Lower leg skin (tissue), 4 donors: ENCODE data around the gene SART1. TPM values are rescaled to one million over a fixed set of nuclear protein-coding genes. Genes with fewer than 3 reads are reported as not detected.
"Not testable (repeated sequence)": the region's sequence is repeated elsewhere in the genome, so short reads cannot be mapped to it uniquely, and the experiment has no call there.

Experiments used
- DNase-seq, 2 donors: peaks; one replicate each; pipeline ENCODE4 v3.0.0-alpha.2; 2019; ENCODE audit warnings: low spot score in 2 of 2
- H3K4me3 ChIP-seq: fragments of 200-600 bp; sonication (generic); 2 replicates; pipeline ENCODE4 v1.5.1; 2017; ENCODE audit warnings: mild to moderate bottlenecking, low read depth; ENCODE audit not compliant: poor library complexity, severe bottlenecking
- POLR2A ChIP-seq, 2 donors: fragments of 450-650 bp; IDR thresholded peaks; one replicate each; pipeline ENCODE4 v1.6.1; 2016 to 2017; ENCODE audit warnings: antibody characterized with exemption in 2 of 2, mild to moderate bottlenecking in 1 of 2, moderate library complexity in 1 of 2
- WGBS, 2 donors: methylation state at CpG; one replicate each; pipeline ENCODE4 v1.1.5; 2018; 5-methylcytosine and 5-hydroxymethylcytosine counted together
- intact Hi-C: fragments of 100-400 bp; cut with DNase I; formaldehyde crosslinking; loops from one replicate; pipeline ENCODE4 v1.15.0; 2023; ENCODE audit warnings: low total_unique reads
- total RNA-seq, 4 donors: library from RNA; depleted of rRNA; stranded (reverse); fragments of >200 nt; gene quantifications; one replicate each; pipeline ENCODE4 v1.1.0, GENCODE V29; 2016
- TF ChIP-seq, protein P1 (sequence below), 3 donors: fragments of 450-650 bp; IDR thresholded peaks; one replicate each; pipeline ENCODE4 v1.5.1; 2016; ENCODE audit warnings: antibody characterized with exemption in 3 of 3, mild to moderate bottlenecking in 3 of 3, moderate library complexity in 2 of 3

The SART1 gene
- total RNA-seq, 4 donors from 2014 or later: 35.0 to 73.5 (median 55.4) TPM

DNA sequence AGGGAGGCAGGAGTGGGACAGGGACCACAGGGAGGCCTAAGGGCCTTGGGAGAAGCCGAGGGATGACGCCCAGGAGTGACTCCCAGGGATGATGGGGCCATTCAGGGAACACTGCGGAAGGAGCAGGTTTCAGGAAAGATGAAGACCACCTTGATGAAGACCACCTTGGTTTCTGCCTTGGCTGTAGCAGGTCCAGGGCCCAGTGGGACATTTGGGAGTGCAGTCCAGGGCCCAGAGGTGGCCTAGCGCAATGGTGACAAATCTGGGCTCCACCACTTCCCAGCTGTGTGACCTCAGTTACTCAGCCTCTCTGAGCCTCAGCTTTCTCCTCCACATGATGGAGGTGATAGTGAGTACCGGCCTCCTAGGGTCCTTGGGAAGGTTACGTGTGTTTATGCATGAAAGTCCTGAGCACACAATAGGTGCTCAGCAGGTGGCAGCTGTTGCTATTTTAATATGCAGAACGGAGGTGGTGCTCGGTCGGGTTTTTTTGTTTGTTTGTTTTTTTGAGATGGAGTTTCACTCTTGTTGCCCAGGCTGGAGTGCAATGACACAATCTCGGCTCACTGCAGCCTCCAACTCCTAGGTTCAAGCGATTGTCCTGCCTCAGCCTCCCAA is 15.5 kb upstream of the SART1 start:
- intact Hi-C loops: no loop called here
- 87 to 89% methylated on average over 11 of the region's 11 CpGs for WGBS, 2 donors
- DNase-seq: peak in 1 of 2 donors; percentile 60
- no peak for TF ChIP-seq POLR2A (IDR thresholded peaks at IDR 0.05)
- TF ChIP-seq, protein P1, sequence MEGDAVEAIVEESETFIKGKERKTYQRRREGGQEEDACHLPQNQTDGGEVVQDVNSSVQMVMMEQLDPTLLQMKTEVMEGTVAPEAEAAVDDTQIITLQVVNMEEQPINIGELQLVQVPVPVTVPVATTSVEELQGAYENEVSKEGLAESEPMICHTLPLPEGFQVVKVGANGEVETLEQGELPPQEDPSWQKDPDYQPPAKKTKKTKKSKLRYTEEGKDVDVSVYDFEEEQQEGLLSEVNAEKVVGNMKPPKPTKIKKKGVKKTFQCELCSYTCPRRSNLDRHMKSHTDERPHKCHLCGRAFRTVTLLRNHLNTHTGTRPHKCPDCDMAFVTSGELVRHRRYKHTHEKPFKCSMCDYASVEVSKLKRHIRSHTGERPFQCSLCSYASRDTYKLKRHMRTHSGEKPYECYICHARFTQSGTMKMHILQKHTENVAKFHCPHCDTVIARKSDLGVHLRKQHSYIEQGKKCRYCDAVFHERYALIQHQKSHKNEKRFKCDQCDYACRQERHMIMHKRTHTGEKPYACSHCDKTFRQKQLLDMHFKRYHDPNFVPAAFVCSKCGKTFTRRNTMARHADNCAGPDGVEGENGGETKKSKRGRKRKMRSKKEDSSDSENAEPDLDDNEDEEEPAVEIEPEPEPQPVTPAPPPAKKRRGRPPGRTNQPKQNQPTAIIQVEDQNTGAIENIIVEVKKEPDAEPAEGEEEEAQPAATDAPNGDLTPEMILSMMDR (IDR thresholded peaks at IDR 0.05): no peak
- no peak overlapping the region for H3K4me3 ChIP-seq

DNA sequence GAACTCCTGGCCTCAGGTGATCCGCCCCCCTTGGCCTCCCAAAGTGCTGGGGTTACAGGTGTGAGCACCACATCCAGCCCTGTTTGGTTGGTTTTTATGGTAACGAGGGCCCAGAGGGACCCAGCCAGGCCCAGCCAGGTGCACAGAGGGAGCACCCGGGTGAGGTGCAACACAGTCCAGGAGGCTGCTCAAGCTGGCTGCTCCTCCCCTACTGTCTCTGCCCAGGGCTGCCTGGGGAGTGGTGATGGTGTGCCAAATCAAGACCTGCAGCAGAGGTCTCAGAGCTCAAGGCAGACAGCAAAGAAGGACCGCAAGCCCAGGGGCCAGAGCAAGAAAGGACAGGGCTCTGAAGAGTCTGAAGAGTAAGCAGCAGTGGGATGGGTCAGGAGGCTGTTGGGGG is 14.9 kb upstream of the SART1 start:
- intact Hi-C loops: no loop called here
- TF ChIP-seq POLR2A (IDR thresholded peaks at IDR 0.05): no peak
- TF ChIP-seq, protein P1 (IDR thresholded peaks at IDR 0.05): no peak
- no peak for DNase-seq
- H3K4me3 ChIP-seq: no peak overlapping the region
- WGBS, 2 donors: 77 to 79% methylated on average over 4 of the region's 4 CpGs

DNA sequence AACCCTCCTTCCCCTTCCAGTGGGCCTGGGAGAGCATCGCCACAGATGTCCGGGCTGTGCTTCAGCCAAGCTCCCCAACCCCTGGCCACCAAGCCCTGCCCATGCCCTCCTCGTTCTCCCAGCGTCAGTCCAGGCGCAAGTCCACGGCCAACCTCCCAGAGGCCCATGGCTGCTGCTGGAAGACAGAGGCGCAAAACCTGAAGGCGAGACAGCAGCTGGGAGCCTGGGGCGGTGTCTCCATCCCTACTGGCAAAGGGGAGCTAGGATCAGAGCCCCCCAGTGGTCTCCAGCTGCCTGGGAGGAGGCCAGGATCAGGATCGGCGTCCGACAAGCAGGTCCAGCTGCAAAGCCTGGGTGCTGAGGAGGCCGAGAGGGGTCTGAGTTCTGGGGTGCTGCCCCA is 14.4 kb upstream of the SART1 start:
- H3K4me3 ChIP-seq: no peak overlapping the region
- TF ChIP-seq, protein P1 (IDR thresholded peaks at IDR 0.05): no peak
- no peak for TF ChIP-seq POLR2A (IDR thresholded peaks at IDR 0.05)
- intact Hi-C loops: no loop called here
- 74 to 83% methylated on average over 8 to 13 of the region's 13 CpGs for WGBS, 2 donors
- DNase-seq: peak in 1 of 2 donors; percentile 80

DNA sequence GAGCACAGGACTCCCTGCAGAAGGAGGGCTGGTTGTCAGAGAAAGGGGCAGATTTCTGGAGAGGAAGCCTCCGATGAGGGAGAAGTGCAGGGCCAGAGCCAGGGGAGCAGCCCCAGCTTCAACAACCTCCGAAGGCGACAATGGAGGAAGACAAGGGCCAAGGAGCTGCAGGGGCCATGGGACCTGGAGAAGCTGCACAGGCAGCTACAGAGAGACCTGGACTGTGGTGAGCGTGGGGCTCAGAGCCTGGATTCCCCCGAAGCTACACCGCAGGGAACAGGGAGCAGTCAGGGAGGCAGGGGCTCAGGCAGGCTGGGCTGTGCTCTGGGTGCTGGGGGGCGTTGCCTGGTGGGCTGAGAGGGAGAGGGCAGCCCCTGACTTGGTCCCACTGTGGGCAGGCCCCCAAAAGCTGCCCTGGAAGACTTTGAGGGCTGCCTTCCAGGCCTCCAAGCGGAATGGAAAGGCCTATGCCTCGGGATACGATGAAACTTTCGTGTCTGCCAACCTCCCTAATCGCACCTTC is 13.9 kb upstream of the SART1 start:
- no peak for DNase-seq
- intact Hi-C loops: no loop called here
- TF ChIP-seq, protein P1 (IDR thresholded peaks at IDR 0.05): no peak
- no peak for TF ChIP-seq POLR2A (IDR thresholded peaks at IDR 0.05)
- 77 to 85% methylated on average over 12 of the region's 12 CpGs for WGBS, 2 donors
- no peak overlapping the region for H3K4me3 ChIP-seq

DNA sequence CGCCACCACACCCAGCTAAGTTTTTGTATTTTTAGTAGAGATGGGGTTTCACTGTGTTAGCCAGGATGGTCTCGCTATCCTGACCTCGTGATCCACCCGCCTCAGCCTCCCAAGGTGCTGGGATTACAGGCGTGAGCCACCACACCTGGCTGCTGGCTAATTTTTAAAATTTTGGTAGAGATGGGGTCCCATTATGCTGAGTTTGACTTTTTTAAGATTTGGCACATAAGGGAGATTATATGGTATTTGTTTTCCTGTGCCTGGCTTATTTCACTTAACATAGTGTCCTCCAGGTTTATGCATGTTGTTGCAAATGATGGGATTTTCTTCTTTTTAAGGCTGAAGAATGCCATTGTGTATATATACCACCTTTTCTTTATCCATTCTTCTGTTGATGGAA is 10.8 kb upstream of the SART1 start:
- H3K4me3 ChIP-seq, DNase-seq, intact Hi-C loops: not testable (repeated sequence)
- WGBS, 2 donors: 93 to 98% methylated on average over 5 of the region's 5 CpGs

DNA sequence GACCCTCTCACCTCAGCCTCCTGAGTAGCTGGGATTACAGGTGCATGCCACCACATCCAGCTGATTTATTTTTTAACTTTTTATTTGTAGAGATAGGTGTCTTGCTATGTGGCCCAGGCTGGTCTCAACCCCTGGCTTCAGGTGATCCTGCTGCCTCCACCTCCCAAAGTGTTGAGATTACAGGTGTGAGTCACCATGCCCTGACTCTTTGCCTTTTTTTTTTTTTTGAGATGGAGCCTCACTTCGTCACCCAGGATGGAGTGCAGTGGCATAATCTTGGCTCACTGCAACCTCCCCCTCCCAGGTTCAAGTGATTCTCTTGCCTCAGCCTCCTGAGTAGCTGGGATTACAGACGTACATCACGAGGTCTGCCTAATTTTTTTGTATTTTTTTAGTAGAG is 9.9 kb upstream of the SART1 start:
- intact Hi-C loops, DNase-seq, H3K4me3 ChIP-seq: not testable (repeated sequence)
- 55 to 57% methylated on average over 3 of the region's 3 CpGs for WGBS, 2 donors

DNA sequence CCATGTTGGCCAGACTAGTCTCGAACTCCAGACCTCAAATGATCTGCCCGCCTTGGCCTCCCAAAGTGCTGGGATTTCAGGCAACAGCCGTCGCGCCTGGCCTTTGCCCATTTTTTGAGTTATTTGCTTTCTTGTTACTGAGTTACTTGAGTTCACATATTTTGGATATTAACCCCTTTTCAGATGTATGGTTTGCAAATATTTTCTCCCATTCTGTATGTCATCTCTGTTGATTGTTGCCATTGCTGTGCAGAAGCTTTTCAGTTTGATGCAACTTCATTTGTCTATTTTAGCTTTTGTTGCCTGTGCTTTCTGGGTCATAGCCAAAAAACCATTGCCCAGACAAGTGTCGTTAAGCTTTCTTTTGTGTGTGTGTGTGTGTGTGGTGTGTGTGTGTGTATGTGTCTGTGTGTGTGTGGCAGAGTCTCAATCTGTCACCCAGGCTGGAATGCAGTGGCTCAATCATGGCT is 9.4 kb upstream of the SART1 start:
- 61 to 67% methylated on average over 6 of the region's 6 CpGs for WGBS, 2 donors
- intact Hi-C loops: no loop called here
- TF ChIP-seq, protein P1 (IDR thresholded peaks at IDR 0.05): no peak
- TF ChIP-seq POLR2A (IDR thresholded peaks at IDR 0.05): no peak
- DNase-seq: no peak
- no peak overlapping the region for H3K4me3 ChIP-seq
